ENCODE results near the gene WDR12.
"Not testable (repeated sequence)": the region's sequence is repeated elsewhere in the genome, so short reads cannot be mapped to it uniquely, and the experiment has no call there.

Gene WDR12

DNA sequence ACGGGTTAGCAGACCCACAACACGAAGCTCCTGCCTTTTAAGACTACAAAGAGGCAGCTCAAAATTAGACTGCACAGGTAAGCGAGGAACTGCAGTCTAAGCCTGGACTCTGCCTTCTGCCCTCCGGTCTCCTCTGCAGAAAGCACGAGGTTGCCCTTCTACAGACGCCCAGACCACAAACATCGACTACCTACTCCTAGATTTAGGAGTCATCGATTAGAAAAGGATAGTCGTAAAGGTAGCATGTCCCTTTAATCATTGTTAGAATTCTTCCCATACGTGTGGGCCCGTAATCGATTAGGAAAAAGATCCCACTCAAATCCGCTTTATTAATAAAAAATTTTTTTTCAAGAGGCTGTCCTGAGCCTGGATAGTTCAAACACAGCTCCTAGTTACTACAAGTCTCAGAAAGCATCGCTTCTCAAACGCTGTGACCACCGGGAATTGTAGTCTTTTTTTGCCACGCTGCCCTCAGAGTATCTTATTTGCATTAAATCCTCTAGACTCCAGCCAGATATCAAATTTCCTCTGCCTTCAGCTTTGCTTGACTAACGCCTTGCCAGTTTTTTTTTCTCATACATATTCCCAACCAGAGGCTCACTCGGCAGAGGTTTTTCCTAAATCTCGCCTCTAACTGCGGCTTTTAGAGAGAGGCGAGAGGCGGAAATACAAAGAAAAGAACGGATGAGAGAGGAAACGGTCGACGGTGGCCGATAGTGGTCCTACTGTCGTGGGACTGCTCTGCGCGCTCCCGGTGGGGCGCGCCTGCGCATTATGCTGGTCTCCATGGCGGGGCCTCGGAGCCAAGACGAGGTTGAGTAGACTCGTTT is at the start of gene WDR12, which contains the start of gene CARF:
TSS of gene WDR12 (minus strand) at position 162 of the 830 bp plus-strand sequence. CDS start 197 bp downstream, outside the sequence.
TSS of gene CARF (plus strand) at position 764 of the 830 bp plus-strand sequence. CDS start 29,628 bp downstream, outside the sequence.
- DNase-seq: peak; percentile 88

DNA sequence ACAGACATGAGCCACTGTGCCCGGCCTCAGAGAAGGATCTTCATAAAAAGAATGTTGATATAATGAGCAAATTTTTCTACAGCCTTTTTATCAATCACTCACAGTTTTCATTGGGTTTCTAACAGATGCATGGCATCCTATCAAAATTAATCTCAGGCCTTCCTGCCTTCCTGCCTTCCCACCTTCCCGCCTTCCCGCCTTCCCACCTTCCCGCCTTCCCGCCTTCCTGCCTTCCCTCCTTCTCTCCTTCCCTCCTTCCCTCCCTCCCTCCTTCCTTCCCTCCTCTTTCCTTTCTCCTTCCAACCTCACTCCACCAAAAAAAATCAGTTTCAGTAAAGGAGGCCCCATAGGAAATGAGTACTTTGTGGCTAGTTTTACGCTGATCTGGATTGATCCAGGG is 49.1 kb upstream of the WDR12 start:
- DNase-seq: no peak

DNA sequence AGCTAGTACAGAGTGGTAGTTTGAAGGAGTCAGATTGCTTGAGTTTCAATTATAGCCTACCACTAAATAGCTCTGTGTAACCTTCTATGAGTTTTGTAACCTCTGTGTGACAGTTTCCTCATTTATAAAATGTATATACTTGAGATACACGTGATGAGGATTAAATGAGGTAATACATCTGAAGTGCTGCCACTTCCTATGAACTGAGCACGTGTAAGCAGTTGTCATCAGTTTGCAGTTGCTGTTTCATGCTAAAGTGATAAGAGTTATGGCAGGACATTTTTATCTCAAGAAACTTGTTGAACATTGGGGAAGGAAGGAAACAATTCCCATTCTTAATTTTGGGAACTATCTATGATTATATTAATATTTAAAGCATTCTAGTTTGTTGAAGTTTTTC is 39.1 kb upstream of the WDR12 start:
- DNase-seq: no peak

DNA sequence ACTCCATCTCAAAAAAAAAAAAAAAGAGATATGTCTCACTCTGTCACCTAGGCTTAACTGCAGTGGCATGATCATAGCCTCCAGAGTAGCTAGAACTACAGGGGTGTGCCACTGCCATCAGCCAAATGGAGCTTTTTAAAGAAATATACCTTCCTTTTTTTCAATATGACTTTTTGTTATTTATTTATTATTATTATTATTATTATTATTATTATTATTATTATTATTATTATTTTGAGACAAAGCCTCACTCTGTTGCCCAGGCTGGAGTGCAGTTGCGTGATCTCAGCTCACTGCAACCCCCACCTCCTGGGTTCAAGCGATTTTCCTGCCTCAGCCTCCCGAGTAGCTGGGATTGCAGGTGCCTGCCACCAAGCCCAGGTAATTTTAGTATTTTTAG is 37.9 kb upstream of the WDR12 start:
- not testable (repeated sequence) for DNase-seq

DNA sequence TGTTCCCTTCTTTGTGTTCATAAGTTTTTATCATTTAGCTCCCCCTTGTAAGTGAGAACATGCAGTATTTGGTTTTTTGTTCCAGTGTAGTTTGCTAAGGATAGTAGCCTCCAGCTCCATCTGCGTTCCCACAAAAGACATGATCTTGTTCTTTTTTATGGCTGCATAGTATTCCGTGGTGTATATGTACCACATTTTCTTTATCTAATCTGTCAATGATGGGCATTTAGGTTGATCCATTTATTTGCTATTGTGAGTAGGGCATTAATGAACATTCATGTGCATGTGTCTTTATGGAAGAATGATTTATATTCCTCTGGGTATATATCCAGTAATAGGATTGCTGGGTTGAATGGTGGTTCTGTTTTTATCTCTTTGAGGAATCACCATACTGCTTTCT is 34.0 kb upstream of the WDR12 start:
- DNase-seq: no peak

DNA sequence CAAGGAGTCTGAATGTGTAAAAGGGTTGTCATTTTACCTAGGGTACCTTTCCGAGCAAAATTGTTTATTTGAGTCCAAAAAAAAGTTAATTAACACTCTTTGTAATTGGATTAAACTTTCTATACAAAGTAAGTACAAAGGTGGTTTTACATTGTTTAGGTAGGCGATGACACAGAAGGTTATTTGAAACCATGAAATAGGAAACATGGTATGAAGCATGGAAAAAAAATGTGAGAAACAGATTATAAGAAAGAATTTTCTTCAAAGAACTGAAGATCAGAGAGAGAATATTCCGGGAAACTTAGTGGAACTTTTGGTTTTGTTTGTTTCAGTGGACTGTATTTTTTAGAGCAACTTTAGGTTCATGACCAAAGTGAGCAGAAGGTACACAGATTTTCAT is 33.3 kb upstream of the WDR12 start:
- no peak for DNase-seq

DNA sequence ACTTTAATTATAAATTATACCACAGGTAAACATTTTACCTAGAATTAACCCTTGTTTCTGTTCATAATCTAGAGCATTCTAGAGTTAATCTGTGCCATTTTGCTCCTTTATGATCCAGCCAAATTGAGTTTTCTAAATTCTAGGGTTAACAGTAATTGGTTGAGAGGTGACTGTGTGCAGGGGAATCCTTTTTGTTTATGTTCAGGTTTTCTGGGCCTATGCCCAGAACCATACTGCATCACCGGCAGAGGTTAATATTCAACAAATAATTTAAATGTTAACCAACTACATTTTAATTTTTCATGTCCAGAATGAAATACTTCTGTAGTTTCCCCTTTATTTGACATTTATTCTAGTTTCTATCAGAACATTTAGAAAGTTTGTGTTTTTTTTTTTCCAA is 32.9 kb upstream of the WDR12 start:
- DNase-seq: no peak

DNA sequence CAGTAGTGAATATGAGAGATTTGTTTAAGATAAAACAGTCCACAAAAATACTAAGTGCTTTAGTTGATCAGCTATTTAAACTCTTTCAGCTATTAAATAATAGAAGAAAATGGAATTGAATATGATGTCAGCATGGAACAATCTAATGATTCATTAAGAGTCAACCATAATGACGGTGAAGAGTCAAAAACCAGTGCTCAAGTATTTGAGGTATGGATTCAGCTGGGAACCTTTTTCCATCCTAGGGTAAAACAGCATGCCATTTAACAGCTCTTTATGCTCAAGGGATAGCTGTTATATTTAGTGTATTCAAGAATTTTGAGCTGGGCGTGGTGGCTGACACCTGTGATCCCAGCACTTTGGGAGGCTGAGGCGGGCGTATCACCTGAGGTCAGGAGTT is 30.3 kb upstream of the WDR12 start:
- DNase-seq: no peak

DNA sequence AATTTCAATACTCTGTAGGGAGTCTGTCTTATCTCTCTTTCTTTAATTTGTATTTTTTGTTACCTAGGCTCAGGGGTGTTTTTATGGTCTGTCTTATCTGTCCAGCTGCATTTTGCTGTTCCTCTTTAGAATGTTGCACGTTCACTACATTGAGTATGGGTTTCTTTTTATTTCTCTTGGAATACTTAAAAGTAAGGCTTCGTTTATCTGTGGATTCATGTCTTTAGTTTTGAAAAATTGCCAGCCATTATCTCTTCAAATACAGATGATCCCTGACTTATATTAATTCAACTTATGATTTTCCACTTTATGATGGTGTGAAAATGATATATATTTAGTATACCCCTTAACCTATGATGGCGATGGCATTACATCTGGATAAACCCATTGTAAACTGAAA is 27.5 kb upstream of the WDR12 start:
- no peak for DNase-seq

DNA sequence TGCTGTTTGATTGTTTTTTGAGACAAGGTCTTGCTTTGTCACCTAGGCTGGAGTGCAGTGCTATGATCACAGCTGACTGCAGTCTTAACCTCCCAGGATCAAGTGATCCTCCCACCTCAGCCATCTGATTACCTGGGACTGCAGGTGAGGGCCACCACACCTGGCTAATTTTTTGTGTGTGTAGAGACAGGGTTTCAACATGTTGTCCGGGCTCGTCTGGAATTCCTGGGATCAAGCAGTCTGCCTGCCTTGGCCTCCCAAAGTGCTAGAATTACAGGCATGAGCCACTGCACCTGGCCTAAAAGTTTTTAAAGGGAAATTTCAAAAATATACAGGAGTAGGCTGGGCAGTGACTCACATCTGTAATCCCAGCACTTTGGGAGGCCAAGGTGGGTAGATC is 23.0 kb upstream of the WDR12 start:
- DNase-seq: no peak

DNA sequence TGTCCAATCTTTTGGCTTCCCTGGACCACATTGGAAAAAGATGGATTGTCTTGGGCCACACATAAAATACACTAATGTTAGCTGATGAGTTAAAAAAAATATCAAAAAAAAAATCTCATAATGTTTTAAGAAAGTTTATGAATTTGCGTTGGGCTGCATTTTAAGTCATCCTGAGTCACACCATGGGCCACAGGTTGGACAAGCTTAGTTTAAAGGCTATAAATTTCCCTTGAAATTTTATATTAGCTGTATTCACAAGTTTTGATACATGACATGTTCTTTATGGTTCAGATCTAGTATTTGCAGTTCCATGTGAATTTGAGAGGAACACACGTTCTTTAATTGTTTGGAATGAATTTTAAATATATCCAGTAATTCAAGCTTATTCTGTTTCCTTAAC is 22.5 kb upstream of the WDR12 start:
- DNase-seq: no peak

DNA sequence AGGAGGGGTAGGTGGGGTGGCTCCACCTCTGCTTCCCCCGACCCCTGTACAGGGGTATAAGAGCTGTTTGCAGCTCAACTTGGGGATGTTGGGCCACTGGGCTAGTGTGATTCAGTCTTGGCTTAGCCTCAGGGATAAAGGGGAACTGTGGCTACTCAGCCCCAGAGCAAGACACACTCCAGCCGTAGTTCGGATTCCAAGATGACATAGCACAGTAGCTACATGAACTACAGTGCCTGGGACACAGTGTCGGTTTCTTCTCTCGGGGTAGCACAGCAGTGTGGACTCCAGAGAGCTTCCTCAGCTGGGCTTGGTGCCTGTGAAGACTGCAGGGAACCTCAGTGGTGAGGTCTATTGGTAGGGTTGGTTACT is 21.7 kb upstream of the WDR12 start:
- DNase-seq: no peak

DNA sequence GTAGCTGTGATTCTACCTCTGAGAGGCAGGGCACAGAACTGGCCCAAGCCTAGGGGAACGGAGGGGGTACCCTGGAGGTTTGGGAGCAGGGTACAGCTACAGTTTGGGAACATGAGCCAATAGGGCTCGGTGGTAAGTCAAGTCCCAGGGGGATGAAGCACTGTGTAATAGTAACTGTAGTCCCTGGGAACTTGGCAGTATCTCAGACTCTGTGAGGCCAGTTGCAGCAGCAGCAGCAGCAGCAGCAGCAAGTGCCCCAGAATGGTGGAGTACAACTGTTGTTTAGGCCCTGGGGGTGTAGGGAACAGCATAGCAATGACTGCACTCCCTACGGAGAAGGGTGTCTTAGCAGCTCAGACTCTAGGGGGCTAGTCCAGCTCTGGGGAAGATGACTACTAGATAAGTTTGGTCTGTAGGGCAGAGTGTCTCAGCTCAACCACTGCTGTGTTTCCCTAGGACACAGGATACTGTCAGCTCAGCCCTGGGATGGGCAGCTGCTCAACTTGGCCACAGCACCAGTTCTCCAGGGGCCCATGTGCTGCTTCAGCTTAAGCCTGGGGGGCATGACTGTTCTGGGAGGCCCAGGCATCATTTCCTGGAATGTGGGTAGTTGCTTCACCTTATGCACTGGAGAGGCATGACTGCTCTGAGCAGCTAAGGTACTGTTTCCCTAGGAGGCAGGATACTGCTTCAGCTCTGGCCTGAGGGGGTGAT is 21.1 kb upstream of the WDR12 start:
- no peak for DNase-seq

DNA sequence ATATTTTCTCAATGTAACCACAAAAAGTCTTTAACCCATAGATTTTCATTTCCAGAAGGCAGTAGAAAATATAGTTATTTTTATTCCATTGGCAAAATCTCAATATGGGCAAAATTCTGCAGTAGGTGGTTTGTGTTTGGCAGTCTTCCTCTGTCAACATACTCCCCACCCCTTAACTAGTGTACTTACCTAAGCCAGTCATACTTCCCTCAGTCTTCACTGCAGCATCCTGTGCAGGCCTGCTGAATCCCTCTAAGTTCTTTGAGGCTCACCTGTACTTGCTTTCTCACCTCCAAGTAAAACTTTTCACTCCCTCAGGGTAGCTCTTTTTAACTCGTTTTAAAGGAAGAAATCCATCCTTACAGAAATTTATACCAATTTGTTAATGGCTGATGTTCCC is 7.4 kb upstream of the WDR12 start:
- no peak for DNase-seq

DNA sequence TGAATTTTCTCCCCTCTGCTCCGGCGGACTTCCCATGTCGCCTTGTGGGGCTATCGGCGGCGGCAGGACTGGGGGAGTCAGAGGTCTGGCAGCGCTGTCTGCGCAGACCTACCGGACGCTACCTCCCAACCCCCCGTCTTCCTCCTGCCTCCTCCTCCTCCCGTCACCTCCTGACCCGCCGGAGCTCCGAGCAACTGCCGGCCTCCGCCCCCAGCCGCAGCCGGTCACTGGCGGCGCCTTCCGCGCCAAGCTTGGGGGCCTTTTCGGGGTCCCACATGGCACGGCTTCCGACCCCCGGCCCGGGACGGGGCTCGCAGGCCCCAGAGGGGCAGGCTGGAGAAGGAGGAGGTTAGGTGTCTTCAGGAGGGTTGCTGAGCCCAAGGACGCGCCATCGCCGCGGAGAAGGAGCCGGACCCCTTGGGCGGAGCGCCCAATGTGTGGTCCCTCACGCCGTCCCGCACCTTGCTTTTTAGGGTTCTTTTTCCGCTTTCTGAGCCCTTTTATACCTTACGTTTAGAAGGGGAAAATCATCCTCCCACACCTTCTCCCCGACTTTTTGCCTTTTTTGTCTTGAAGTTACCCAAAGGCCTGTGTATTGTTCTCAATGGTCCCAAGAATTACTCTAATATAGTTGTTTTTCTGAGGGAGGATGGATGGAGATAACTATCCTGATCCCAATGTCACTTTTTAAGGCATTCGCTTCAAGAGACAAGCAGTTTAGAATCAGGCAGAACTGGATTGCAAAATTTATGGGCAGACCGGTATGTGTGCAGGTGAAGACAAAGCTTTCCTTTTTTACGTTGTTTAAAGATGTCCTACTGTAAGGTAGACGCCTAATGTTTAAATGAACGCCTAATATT is 1.1 kb upstream of the WDR12 start:
- DNase-seq: not testable (repeated sequence)

DNA sequence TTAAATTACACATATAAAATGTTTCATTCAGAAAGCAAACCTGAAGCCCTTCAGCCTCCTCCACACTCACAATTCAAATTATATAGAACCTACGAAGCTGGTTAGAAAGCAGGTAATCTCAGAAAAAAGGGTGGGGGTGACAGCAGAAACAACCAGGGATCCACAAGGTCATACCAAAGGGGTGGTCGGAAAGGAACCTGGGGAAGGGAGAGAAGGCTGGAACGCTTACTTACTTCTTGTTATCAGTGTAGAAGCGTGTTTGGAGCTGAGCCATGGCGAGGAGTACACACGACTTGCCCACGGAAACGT is 316 bp downstream of the WDR12 start:
- DNase-seq: no peak

DNA sequence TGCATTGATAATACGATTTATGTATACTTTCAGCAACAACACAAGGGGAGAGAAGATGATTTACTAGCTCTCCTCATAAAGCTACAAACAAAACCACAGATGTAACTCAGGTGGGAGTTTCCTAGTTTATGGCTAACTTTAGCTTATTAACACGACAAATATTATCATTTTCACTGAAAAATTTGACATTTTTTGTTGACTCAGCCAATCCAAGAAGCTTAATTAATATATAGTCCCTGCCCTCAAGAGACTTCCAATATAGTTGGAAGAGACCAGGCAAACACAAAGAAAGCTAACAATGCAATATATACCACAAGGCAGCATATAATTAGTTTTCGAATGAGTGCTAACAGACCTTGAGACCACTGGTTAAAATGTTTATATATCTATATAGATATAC is 775 bp downstream of the WDR12 start:
- DNase-seq: no peak

DNA sequence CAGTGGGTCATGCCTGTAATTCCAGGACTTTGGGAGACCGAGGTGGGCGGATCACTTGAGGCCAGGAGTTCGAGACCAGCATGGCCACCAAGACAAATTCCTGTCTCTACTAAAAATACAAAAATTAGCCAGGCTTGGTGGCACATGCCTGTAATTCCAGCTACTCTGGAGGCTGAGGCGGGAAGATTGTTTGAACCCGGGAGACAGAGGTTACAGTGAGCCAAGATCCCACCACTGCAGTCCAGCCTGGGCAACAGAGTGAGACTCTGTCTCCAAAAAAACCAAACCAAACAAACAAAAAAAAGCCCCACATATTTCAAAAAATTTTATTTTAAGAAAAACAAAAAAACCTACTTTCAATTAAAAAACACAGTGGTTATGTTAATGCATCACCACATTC is 1.2 kb downstream of the WDR12 start:
- not testable (repeated sequence) for DNase-seq

DNA sequence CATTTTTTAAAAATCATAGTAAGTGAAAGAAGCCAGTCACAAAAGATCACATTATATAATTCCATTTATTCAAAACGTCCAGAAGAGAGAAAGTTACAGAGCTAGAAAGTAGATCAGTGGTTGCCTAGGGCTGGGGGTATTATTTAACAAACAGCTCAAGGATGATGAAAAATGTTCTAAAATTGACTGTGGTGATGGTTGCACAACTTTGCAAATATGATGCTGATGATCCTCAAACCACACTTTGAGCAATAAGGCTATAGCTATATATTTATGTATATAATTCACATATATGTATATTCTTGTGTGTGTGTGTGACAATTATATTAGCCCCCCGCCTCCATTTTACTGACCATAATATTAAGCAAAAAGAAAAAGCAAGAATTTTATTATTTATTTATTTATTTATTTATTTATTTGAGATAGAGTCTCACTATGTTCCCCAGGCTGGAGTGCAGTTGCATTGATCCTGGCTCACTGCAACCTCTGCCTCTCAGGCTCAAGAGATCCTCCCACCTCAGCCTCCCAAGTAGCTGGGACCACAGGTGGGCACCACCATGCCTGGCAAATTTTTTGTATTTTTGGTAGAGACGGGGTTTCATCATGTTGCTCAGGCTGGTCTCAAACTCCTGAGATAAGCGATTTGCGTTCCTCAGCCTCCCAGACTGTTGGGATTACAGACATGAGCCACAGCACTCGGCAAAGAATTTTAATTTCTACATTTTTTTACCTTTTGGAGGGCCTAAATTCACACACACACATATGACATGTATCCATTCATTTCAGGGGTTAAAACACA is 1.9 kb downstream of the WDR12 start:
- DNase-seq: no peak

DNA sequence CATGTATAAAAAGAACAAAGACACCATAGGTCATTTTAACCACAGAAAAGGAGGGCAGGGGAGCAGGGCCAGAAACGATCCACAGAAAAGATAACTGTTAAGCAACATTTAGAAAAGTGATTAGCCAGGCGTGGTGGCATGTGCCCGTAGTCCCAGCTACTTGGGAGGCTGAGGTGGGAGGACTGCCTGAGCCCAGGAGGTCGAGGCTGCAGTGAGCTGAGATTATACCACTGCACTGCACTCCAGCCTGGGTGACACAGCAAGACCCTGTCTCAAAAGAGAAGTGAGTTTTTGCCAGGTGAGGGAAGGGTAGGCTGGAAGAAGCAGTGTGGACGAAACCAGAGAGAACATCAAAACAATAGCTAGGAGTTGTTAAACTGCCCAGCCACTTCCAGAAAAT is 3.3 kb downstream of the WDR12 start:
- DNase-seq: no peak

DNA sequence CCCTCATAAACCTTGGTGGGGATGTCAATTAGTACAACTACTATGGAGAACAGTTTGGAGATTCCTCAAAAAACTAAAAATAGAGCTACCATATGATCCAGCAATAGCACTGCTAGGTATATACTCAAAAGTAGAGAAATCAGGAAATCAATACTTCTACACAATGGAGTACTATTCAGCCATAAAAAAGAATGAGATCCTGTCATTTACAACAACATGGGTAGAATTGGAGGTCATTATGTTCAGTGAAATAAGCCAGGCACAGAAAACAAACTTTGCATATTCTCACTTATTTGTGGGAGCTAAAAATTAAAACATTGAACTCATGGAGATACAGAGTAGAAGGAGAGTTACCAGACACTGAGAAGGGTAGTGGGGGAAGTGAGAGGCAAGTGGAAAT is 6.0 kb downstream of the WDR12 start:
- not testable (repeated sequence) for DNase-seq

DNA sequence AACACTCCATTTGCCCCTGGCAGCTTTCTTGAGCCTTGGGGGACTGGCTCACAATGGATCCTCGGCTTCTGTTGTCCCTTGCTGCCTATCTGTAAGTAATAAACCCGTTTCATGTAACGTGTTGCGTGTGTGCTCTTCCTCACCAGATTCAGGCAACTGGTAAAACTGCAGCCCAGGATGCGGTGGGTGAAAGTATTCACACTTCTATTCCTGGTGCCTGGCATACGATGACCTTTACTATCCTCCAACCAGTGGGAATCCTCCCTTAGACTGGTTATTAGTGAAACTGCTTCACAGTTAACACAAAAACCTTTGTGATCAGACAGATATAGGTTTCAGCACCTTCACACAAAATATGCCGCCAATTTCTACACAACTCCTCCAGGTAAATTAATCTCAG is 26.3 kb downstream of the WDR12 start:
- no peak for DNase-seq

All from NCI-H774 (cell line).